ENCODE measurements around the gene DAZAP1.

Gene DAZAP1

GRCh38 chr19:1394252-1395193 is 12.9 kb upstream of the DAZAP1 start:
- DNase-seq, result no peak

- no peak for DNase-seq
Measured at GRCh38 chr19:1395194-1396018, 12.0 kb upstream of the DAZAP1 start.

- no peak for DNase-seq
Measured at GRCh38 chr19:1396019-1396767, 11.2 kb upstream of the DAZAP1 start.

- no peak for DNase-seq
Measured at GRCh38 chr19:1396768-1397679, 10.4 kb upstream of the DAZAP1 start.

- DNase-seq, result no peak
Measured at GRCh38 chr19:1397838-1398237, 9.5 kb upstream of the DAZAP1 start.

- no peak for DNase-seq
Measured at GRCh38 chr19:1399079-1399478, 8.3 kb upstream of the DAZAP1 start.

GRCh38 chr19:1399745-1400144 is 7.6 kb upstream of the DAZAP1 start:
- DNase-seq, result no peak

- no peak for DNase-seq
Measured at GRCh38 chr19:1400281-1401137, 6.9 kb upstream of the DAZAP1 start.

GRCh38 chr19:1401138-1401888 is 6.1 kb upstream of the DAZAP1 start, which contains the start of gene GAMT:
Gene GAMT (minus strand): TSS chr19:1401542. CDS start chr19:1401476, 66 bp downstream.
- no peak for DNase-seq

- no peak for DNase-seq
Measured at GRCh38 chr19:1401889-1402217, 5.5 kb upstream of the DAZAP1 start.

- no peak for DNase-seq
Measured at GRCh38 chr19:1402411-1403070, 4.8 kb upstream of the DAZAP1 start.

GRCh38 chr19:1406774-1407527 is 435 bp upstream of the DAZAP1 start:
- peak; percentile 73 for DNase-seq

- DNase-seq, result no peak
Measured at GRCh38 chr19:1408300-1409203, 1.2 kb downstream of the DAZAP1 start.

GRCh38 chr19:1409204-1410005 is 2.0 kb downstream of the DAZAP1 start:
- no peak for DNase-seq

GRCh38 chr19:1410136-1410786 is 2.9 kb downstream of the DAZAP1 start:
- DNase-seq, result no peak

- no peak for DNase-seq
Measured at GRCh38 chr19:1410789-1411188, 3.4 kb downstream of the DAZAP1 start.
